ENCODE results near the gene EXTL1. TPM values are rescaled to one million over a fixed set of nuclear protein-coding genes. Genes with fewer than 3 reads are reported as not detected.

Gene EXTL1
- total RNA-seq, 1 donor from 2014 or later = 1.2 TPM

Small RNA genes lying within 50 kb of the gene (small RNA-seq; reads per million reads assigned to genes)
- gene RF00283 (not detected), gene RF00492 (not detected)

Other genes with a start within 250 kb of the EXTL1 start
- gene SELENON, start 221.6 kb upstream of the EXTL1 start, total RNA-seq = 6.1 TPM
- gene MTFR1L, start 201.8 kb upstream of the EXTL1 start, total RNA-seq = 33.0 TPM
- 0.82 TPM for gene AUNIP, start 162.3 kb upstream of the EXTL1 start, total RNA-seq
- 8.6 TPM for gene PAQR7, start 146.1 kb upstream of the EXTL1 start, total RNA-seq
- 1,181 TPM for gene STMN1, start 115.4 kb upstream of the EXTL1 start, total RNA-seq
- gene PAFAH2, start 23.7 kb upstream of the EXTL1 start, total RNA-seq = 2.4 TPM
- not detected for gene SLC30A2, start 24.3 kb downstream of the EXTL1 start, total RNA-seq
- not detected for gene TRIM63, start 45.9 kb downstream of the EXTL1 start, total RNA-seq
- gene PDIK1L, start 90.0 kb downstream of the EXTL1 start, total RNA-seq = 109 TPM
- 0.82 TPM for gene FAM110D, start 137.3 kb downstream of the EXTL1 start, total RNA-seq
- not detected for gene C1orf232, start 147.2 kb downstream of the EXTL1 start, total RNA-seq
- gene ZNF593, start 148.1 kb downstream of the EXTL1 start, total RNA-seq = 11.0 TPM
- not detected for gene ZNF593OS, start 150.1 kb downstream of the EXTL1 start, total RNA-seq
- gene CNKSR1, start 155.7 kb downstream of the EXTL1 start, total RNA-seq = 3.3 TPM
- gene CATSPER4, start 168.8 kb downstream of the EXTL1 start, total RNA-seq = not detected
- gene CEP85, start 212.4 kb downstream of the EXTL1 start, total RNA-seq = 12.2 TPM

Data from frontal cortex (tissue), 1 donor.